ENCODE results near the gene RFFL.

- TF ChIP-seq CTCF (IDR thresholded peaks at IDR 0.05) (no peak), POLR2A (IDR thresholded peaks at IDR 0.05) (no peak)
Measured at GRCh38 chr17:35081638-35082037, 18.1 kb upstream of the RFFL start.
